OCI-LY7 (cell line): ENCODE results near the gene LBP. TPM values are rescaled to one million over a fixed set of nuclear protein-coding genes. Genes with fewer than 3 reads are reported as not detected.

ENCODE experiments used
- BruUV-seq: library from RNA; stranded (reverse); fragments of 400-500 nt; replicated peaks from 2 replicates; lab custom pipeline; 2021; lab: Mats Ljungman, UMichigan
- CTCF ChIA-PET: fragments of 300-600 bp; sonication (Branson Sonifier 250); formaldehyde crosslinking; loops from one replicate; lab custom pipeline; 2022; ENCODE audit warnings: antibody characterized with exemption; ENCODE audit not compliant: unreplicated experiment; lab: Charles Lee
- POLR2A ChIA-PET: fragments of 300-600 bp; sonication (Branson Sonifier 250); formaldehyde crosslinking; loops from one replicate; lab custom pipeline; 2022; ENCODE audit warnings: antibody characterized with exemption; lab: Charles Lee
- DNase-seq: peaks from one replicate; pipeline ENCODE4 v3.0.0-alpha.2; 2015; ENCODE audit warnings: low spot score
- H2AFZ ChIP-seq: fragments of 200-600 bp; sonication (generic), shearing (Covaris generic); 2 replicates; pipeline ENCODE4 v1.6.1; 2014; ENCODE audit warnings: mild to moderate bottlenecking, antibody characterized with exemption, low read length, moderate library complexity
- H3K27ac ChIP-seq: fragments of 200-600 bp; sonication (generic); 2 replicates; pipeline ENCODE4 v1.5.1; 2014; ENCODE audit warnings: mixed run types, low read depth, mild to moderate bottlenecking, moderate library complexity, low read length, inconsistent platforms; ENCODE audit not compliant: poor library complexity, severe bottlenecking
- H3K36me3 ChIP-seq: fragments of 200-600 bp; sonication (generic); 2 replicates; pipeline ENCODE4 v1.6.1; 2014; ENCODE audit warnings: mild to moderate bottlenecking, antibody characterized with exemption, low read length, moderate library complexity, mixed read lengths; ENCODE audit not compliant: insufficient read depth
- H3K4me1 ChIP-seq: fragments of 200-600 bp; sonication (generic); 2 replicates; pipeline ENCODE4 v1.5.1; 2014; ENCODE audit warnings: mild to moderate bottlenecking, low read length; ENCODE audit not compliant: insufficient read depth, poor library complexity, severe bottlenecking
- H3K4me2 ChIP-seq: fragments of 200-600 bp; sonication (generic); 2 replicates; pipeline ENCODE4 v1.6.1; 2014; ENCODE audit warnings: mild to moderate bottlenecking, low read length
- H3K4me3 ChIP-seq: fragments of 200-600 bp; sonication (generic); 2 replicates; pipeline ENCODE4 v1.5.1; 2014; ENCODE audit warnings: mild to moderate bottlenecking, low read depth, low read length; ENCODE audit not compliant: poor library complexity, severe bottlenecking
- H3K79me2 ChIP-seq: fragments of 200-600 bp; sonication (generic); 2 replicates; pipeline ENCODE4 v1.6.1; 2016; ENCODE audit warnings: low read depth, mild to moderate bottlenecking, low read length, moderate library complexity, mixed read lengths; ENCODE audit not compliant: insufficient read depth
- H3K9me2 ChIP-seq: fragments of 200-600 bp; sonication (generic); 2 replicates; pipeline ENCODE4 v1.6.1; 2016; ENCODE audit warnings: mild to moderate bottlenecking, low read length, mixed read lengths; ENCODE audit not compliant: insufficient read depth
- H3K9me3 ChIP-seq: fragments of 200-600 bp; sonication (generic); 2 replicates; pipeline ENCODE4 v1.6.1; 2014; ENCODE audit warnings: mild to moderate bottlenecking, mixed run types, low read length, mixed read lengths
- H4K20me1 ChIP-seq: fragments of 200-600 bp; sonication (generic); 2 replicates; pipeline ENCODE4 v1.6.1; 2014; ENCODE audit warnings: mild to moderate bottlenecking, antibody characterized with exemption, low read length, moderate library complexity, mixed read lengths; ENCODE audit not compliant: insufficient read depth
- CTCF ChIP-seq: fragments of 200-600 bp; sonication (generic); conservative IDR thresholded peaks from 2 replicates; pipeline ENCODE4 v1.5.1; 2014; ENCODE audit warnings: mild to moderate bottlenecking, antibody characterized with exemption, low read length, moderate library complexity, mixed read lengths
- EZH2phosphoT487 ChIP-seq: fragments of 200-600 bp; sonication (generic); IDR thresholded peaks from 2 replicates; pipeline ENCODE4 v1.6.1; 2018; ENCODE audit warnings: low read depth, borderline replicate concordance, mild to moderate bottlenecking, mixed run types, antibody characterized with exemption, low read length, moderate library complexity, mixed read lengths
- intact Hi-C: fragments of 100-400 bp; cut with micrococcal nuclease; formaldehyde crosslinking; loops from one replicate; pipeline ENCODE4 v1.10.0; 2022; ENCODE audit not compliant: unreplicated experiment
- total RNA-seq, 2 experiments: library from RNA; depleted of rRNA in 1 of 2; stranded (reverse); fragments of >200 nt in 1 of 2; shearing (Covaris generic) in 1 of 2; gene quantifications; 2 replicates each; pipeline ENCODE4 v1.2.3, GENCODE V29; 2014 to 2022

The LBP gene
- total RNA-seq, 2 experiments from 2014 or later, result not detected

GRCh38 chr20:38331814-38332213, 14.5 kb upstream of the LBP start:
- ChIA-PET CTCF (no interaction called here), POLR2A (no interaction called here)
- intact Hi-C loops, result no loop called here
- TF ChIP-seq CTCF (no peak), EZH2phosphoT487 (no peak)
- Histone ChIP-seq H3K27ac (no peak overlapping the region), H3K4me3 (no peak overlapping the region), H3K4me2 (no peak overlapping the region), H3K4me1 (no peaks in the 10 kb centered on the region), H2AFZ (no peak overlapping the region), H3K9me3 (no peaks in the 10 kb centered on the region), H4K20me1 (no peaks in the 10 kb centered on the region), H3K79me2 (no peaks in the 10 kb centered on the region), H3K36me3 (no peaks in the 10 kb centered on the region), H3K9me2 (no peaks in the 10 kb centered on the region)
- no TSS peak for BruUV-seq
- DNase-seq, result no peak

GRCh38 chr20:38334016-38334415, 12.3 kb upstream of the LBP start:
- Histone ChIP-seq H3K4me1 (no peaks in the 10 kb centered on the region), H3K9me3 (no peaks in the 10 kb centered on the region; the same call in 1 of the 2 replicates), H3K27ac (no peak overlapping the region), H4K20me1 (no peaks in the 10 kb centered on the region), H3K4me2 (no peak overlapping the region), H2AFZ (no peak overlapping the region), H3K4me3 (no peak overlapping the region), H3K9me2 (no peaks in the 10 kb centered on the region), H3K79me2 (no peaks in the 10 kb centered on the region), H3K36me3 (no peaks in the 10 kb centered on the region)
- no peak for DNase-seq
- ChIA-PET CTCF (no interaction called here), POLR2A (no interaction called here)
- no TSS peak for BruUV-seq
- TF ChIP-seq EZH2phosphoT487 (no peak), CTCF (no peak)
- intact Hi-C loops, result no loop called here

- H3K4me1 ChIP-seq, result no peaks in the 10 kb centered on the region
- no peak overlapping the region for H3K4me2 ChIP-seq
- CTCF ChIA-PET, result no interaction called here
- TF ChIP-seq CTCF (no peak), EZH2phosphoT487 (no peak)
- no peak for DNase-seq
- no peak overlapping the region for H3K4me3 ChIP-seq
- no peak overlapping the region for H3K27ac ChIP-seq
- no TSS peak for BruUV-seq
- POLR2A ChIA-PET, result interaction anchor here (0.7 kb wide), 1 partner anchor 359 kb away, joined by 4 read pairs; no protein-coding TSS in a partner anchor
- H3K79me2 ChIP-seq, result no peaks in the 10 kb centered on the region
- H3K36me3 ChIP-seq, result no peaks in the 10 kb centered on the region
- H2AFZ ChIP-seq, result no peak overlapping the region
- H3K9me3 ChIP-seq, result no peaks in the 10 kb centered on the region; the same call in 1 of the 2 replicates
- no peaks in the 10 kb centered on the region for H3K9me2 ChIP-seq
- intact Hi-C loops, result no loop called here
- no peaks in the 10 kb centered on the region for H4K20me1 ChIP-seq
Observed at GRCh38 chr20:38336726-38337125, 9.6 kb upstream of the LBP start.
